ENCODE results near the gene SYCP3. TPM values are rescaled to one million over a fixed set of nuclear protein-coding genes. Genes with fewer than 3 reads are reported as not detected.

SYCP3 gene
- total RNA-seq, 1 donor from 2014 or later = not detected

GRCh38 chr12:101733166-101733565 is 6.1 kb downstream of the SYCP3 start:
- H3K36me3 ChIP-seq (ENCODE audit: control insufficient read depth, insufficient read depth, low read length) = no peaks in the 10 kb centered on the region
- no peak overlapping the region for H3K4me3 ChIP-seq (ENCODE audit: low read depth, low read length)
- H3K27me3 ChIP-seq (ENCODE audit: control insufficient read depth, insufficient read depth, low read length) = no peaks in the 10 kb centered on the region
- TF ChIP-seq CTCF (IDR thresholded peaks at IDR 0.05; ENCODE audit: insufficient read depth, low read length, poor library complexity, severe bottlenecking) = no peak
- DNase-seq (ENCODE audit: low read depth) = peak; percentile 10

GRCh38 chr12:101732318-101732717 is 6.9 kb downstream of the SYCP3 start:
- Histone ChIP-seq H3K36me3 (ENCODE audit: control insufficient read depth, insufficient read depth, low read length) (no peaks in the 10 kb centered on the region), H3K27me3 (ENCODE audit: control insufficient read depth, insufficient read depth, low read length) (no peaks in the 10 kb centered on the region), H3K4me3 (ENCODE audit: low read depth, low read length) (no peak overlapping the region)
- no peak for DNase-seq (ENCODE audit: low read depth)
- no peak for TF ChIP-seq CTCF (IDR thresholded peaks at IDR 0.05; ENCODE audit: insufficient read depth, low read length, poor library complexity, severe bottlenecking)

DNA sequence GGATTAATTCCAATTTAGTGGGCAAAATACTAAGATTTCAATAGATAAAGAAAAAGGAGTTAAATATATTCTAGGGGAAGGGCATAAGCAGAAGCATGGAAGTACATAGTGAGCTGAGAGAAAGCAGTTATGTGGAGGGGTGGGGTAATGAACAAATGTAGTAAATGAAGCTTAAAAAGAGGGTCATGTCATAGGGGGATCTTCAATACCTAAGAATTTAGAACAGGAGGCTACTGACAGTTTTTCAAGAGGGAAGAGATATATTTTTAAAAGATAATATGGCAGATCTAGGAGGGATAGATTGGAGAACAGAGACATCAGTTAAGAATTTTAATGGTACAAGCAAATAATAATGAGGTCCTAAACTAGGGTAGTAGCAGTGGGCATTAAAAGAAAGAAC is 9.4 kb downstream of the SYCP3 start:
- no peak overlapping the region for H3K4me3 ChIP-seq (ENCODE audit: low read depth, low read length)
- no peak for TF ChIP-seq CTCF (IDR thresholded peaks at IDR 0.05; ENCODE audit: insufficient read depth, low read length, poor library complexity, severe bottlenecking)
- DNase-seq (ENCODE audit: low read depth) = no peak
- H3K27me3 ChIP-seq (ENCODE audit: control insufficient read depth, insufficient read depth, low read length) = no peaks in the 10 kb centered on the region
- no peaks in the 10 kb centered on the region for H3K36me3 ChIP-seq (ENCODE audit: control insufficient read depth, insufficient read depth, low read length)

GRCh38 chr12:101727098-101727497 is 12.2 kb downstream of the SYCP3 start:
- H3K27me3 ChIP-seq (ENCODE audit: control insufficient read depth, insufficient read depth, low read length) = no peaks in the 10 kb centered on the region
- H3K36me3 ChIP-seq (ENCODE audit: control insufficient read depth, insufficient read depth, low read length) = no peaks in the 10 kb centered on the region
- TF ChIP-seq CTCF (IDR thresholded peaks at IDR 0.05; ENCODE audit: insufficient read depth, low read length, poor library complexity, severe bottlenecking) = no peak
- no peak overlapping the region for H3K4me3 ChIP-seq (ENCODE audit: low read depth, low read length)
- DNase-seq (ENCODE audit: low read depth) = no peak

- Histone ChIP-seq H3K36me3 (ENCODE audit: control insufficient read depth, insufficient read depth, low read length) (no peaks in the 10 kb centered on the region), H3K4me3 (ENCODE audit: low read depth, low read length) (no peak overlapping the region), H3K27me3 (ENCODE audit: control insufficient read depth, insufficient read depth, low read length) (no peaks in the 10 kb centered on the region)
- no peak for DNase-seq (ENCODE audit: low read depth)
- no peak for TF ChIP-seq CTCF (IDR thresholded peaks at IDR 0.05; ENCODE audit: insufficient read depth, low read length, poor library complexity, severe bottlenecking)
Observed at GRCh38 chr12:101722392-101722791, 16.9 kb downstream of the SYCP3 start.

GRCh38 chr12:101720118-101720517 is 19.1 kb downstream of the SYCP3 start:
- no peaks in the 10 kb centered on the region for H3K27me3 ChIP-seq (ENCODE audit: control insufficient read depth, insufficient read depth, low read length)
- no peak for DNase-seq (ENCODE audit: low read depth)
- H3K36me3 ChIP-seq (ENCODE audit: control insufficient read depth, insufficient read depth, low read length) = no peaks in the 10 kb centered on the region
- no peak overlapping the region for H3K4me3 ChIP-seq (ENCODE audit: low read depth, low read length)
- no peak for TF ChIP-seq CTCF (IDR thresholded peaks at IDR 0.05; ENCODE audit: insufficient read depth, low read length, poor library complexity, severe bottlenecking)
